Measurements from ENCODE around the gene CILP2. TPM values are rescaled to one million over a fixed set of nuclear protein-coding genes. Genes with fewer than 3 reads are reported as not detected.

The CILP2 gene
- total RNA-seq, 1 donor from 2014 or later: 1.1 TPM

GRCh38 chr19:19527674-19528625 lies 10.1 kb upstream of the CILP2 start:
- no peak for TF ChIP-seq CTCF (IDR thresholded peaks at IDR 0.05)
- H3K36me3 Mint-ChIP-seq (ENCODE audit: unreplicated experiment): peaks cover 2% of the 10 kb centered on the region
- no peak overlapping the region for H3K27ac Mint-ChIP-seq (ENCODE audit: unreplicated experiment)
- DNase-seq (ENCODE audit: extremely low spot score, unreplicated experiment): no peak
- peaks cover 23% of the 10 kb centered on the region for H3K4me1 Mint-ChIP-seq (ENCODE audit: unreplicated experiment)
- H3K9me3 Mint-ChIP-seq (ENCODE audit: unreplicated experiment): no peaks in the 10 kb centered on the region
- no peak overlapping the region for H3K4me3 Mint-ChIP-seq (ENCODE audit: unreplicated experiment)
- H3K27me3 Mint-ChIP-seq (ENCODE audit: unreplicated experiment): no peaks in the 10 kb centered on the region

- Mint-ChIP-seq H3K4me1 (ENCODE audit: unreplicated experiment) (peaks cover 23% of the 10 kb centered on the region), H3K27ac (ENCODE audit: unreplicated experiment) (peak within 1 kb of the TSS; percentile 59), H3K27me3 (ENCODE audit: unreplicated experiment) (no peaks in the 10 kb centered on the region), H3K36me3 (ENCODE audit: unreplicated experiment) (peaks cover 2% of the 10 kb centered on the region), H3K4me3 (ENCODE audit: unreplicated experiment) (no peak within 1 kb of the TSS), H3K9me3 (ENCODE audit: unreplicated experiment) (no peaks in the 10 kb centered on the region)
- no peak for DNase-seq (ENCODE audit: extremely low spot score, unreplicated experiment)
- TF ChIP-seq CTCF (IDR thresholded peaks at IDR 0.05): no peak
Measured at GRCh38 chr19:19528721-19529490, 9.2 kb upstream of the CILP2 start, which contains the start of gene YJEFN3. YJEFN3 (plus strand) TSS chr19:19528911; CDS start chr19:19528933, 22 bp downstream.

GRCh38 chr19:19529783-19530422 lies 8.2 kb upstream of the CILP2 start:
- H3K27ac Mint-ChIP-seq (ENCODE audit: unreplicated experiment): peak overlapping the region; percentile 59
- H3K27me3 Mint-ChIP-seq (ENCODE audit: unreplicated experiment): no peaks in the 10 kb centered on the region
- peaks cover 2% of the 10 kb centered on the region for H3K36me3 Mint-ChIP-seq (ENCODE audit: unreplicated experiment)
- H3K4me1 Mint-ChIP-seq (ENCODE audit: unreplicated experiment): peaks cover 23% of the 10 kb centered on the region
- H3K4me3 Mint-ChIP-seq (ENCODE audit: unreplicated experiment): no peak overlapping the region
- TF ChIP-seq CTCF (IDR thresholded peaks at IDR 0.05): no peak
- H3K9me3 Mint-ChIP-seq (ENCODE audit: unreplicated experiment): no peaks in the 10 kb centered on the region
- no peak for DNase-seq (ENCODE audit: extremely low spot score, unreplicated experiment)

- Mint-ChIP-seq H3K27ac (ENCODE audit: unreplicated experiment) (peak overlapping the region; percentile 9), H3K36me3 (ENCODE audit: unreplicated experiment) (peaks cover 2% of the 10 kb centered on the region), H3K27me3 (ENCODE audit: unreplicated experiment) (no peaks in the 10 kb centered on the region), H3K9me3 (ENCODE audit: unreplicated experiment) (no peaks in the 10 kb centered on the region), H3K4me1 (ENCODE audit: unreplicated experiment) (peaks cover 23% of the 10 kb centered on the region), H3K4me3 (ENCODE audit: unreplicated experiment) (no peak overlapping the region)
- no peak for TF ChIP-seq CTCF (IDR thresholded peaks at IDR 0.05)
- no peak for DNase-seq (ENCODE audit: extremely low spot score, unreplicated experiment)
Measured at GRCh38 chr19:19530423-19530804, 7.7 kb upstream of the CILP2 start.

Data from osteocyte (in vitro differentiated cells).